Retina (tissue), 1 donor: ENCODE results near the gene ACD.

ENCODE experiments used
- DNase-seq: peaks from one replicate; pipeline ENCODE4 v3.0.0-alpha.2; 2016

The ACD gene

GRCh38 chr16:67645397-67646121 is 14.5 kb downstream of the ACD start:
- no peak for DNase-seq

- DNase-seq: no peak
Observed at GRCh38 chr16:67644038-67644437, 16.0 kb downstream of the ACD start.

- DNase-seq: no peak
Observed at GRCh38 chr16:67641779-67642708, 18.0 kb downstream of the ACD start.

DNA sequence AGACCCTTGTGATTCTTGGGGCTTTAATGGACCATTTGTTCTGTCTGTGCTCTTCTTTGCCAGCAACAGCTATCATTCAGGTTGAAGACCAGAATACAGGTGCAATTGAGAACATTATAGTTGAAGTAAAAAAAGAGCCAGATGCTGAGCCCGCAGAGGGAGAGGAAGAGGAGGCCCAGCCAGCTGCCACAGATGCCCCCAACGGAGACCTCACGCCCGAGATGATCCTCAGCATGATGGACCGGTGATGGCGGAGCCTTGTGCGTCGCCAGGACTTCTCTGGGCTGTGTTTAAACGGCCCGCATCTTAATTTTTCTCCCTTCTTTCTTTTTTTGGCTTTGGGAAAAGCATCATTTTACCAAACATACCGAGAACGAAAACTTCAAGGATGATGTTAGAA is 22.4 kb downstream of the ACD start:
- no peak for DNase-seq

DNA sequence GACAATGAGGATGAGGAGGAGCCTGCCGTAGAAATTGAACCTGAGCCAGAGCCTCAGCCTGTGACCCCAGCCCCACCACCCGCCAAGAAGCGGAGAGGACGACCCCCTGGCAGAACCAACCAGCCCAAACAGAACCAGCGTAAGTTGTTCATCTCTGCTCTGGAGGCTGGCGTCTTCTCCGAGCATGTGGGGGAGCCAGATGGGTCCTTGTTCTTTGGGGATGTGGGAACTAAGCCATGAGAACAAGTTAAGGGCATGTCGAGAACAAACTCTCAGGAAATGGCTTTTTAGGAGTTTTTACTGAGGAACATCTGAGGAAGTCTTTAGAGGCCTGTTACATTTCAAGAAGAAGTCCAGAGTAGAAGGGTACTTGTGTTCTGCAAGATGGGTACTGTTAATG is 23.3 kb downstream of the ACD start:
- no peak for DNase-seq

DNA sequence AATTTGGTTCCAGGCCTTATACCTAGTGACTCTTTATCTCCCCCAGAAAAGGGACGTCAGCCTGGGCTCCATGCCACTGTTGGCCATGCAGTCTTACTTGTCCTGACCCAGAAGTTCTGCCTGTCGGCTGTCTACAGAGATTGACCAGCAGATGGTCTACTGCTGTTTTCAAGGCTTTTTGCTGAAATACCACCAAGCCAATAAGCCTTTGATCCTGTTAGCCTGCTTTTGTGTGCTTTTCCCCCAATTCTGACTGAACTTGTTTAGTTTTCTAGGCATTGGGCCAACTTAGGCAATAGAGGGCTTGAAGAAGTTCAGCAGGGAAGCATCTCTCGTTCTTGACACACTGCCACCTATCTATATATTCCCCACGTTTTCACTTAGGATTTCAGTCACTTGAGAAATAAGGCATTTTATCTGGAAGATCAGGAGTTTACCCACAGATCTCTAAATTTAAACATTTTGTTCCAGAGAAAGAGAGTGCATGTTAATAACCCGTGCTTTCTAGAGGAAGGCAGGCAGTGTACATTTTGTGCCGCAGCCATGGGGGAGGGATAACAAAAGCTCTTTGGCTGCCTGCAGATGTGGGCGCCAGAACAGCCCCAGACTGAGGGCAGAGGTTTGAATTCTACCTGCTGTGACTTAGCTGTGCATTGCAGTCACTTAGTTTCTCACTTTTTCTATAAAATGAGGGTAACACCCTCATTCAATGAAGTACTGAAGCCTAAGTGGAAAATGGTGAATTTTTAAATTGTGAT is 27.5 kb downstream of the ACD start:
- DNase-seq: no peak

DNA sequence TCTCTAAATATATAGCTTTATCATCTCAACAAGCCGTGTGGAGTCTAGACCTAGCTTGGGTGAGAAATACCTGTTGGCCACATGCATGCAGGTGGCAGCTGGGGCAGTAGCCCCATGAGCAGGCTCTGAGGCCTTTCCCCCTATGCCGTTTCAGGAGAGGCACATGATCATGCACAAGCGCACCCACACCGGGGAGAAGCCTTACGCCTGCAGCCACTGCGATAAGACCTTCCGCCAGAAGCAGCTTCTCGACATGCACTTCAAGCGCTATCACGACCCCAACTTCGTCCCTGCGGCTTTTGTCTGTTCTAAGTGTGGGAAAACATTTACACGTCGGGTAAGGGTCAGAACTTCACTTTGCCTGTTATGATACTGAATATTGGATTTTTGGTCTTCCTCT is 31.8 kb downstream of the ACD start:
- DNase-seq: no peak

GRCh38 chr16:67613808-67614207 is 46.3 kb downstream of the ACD start:
- DNase-seq: no peak

GRCh38 chr16:67608364-67608763 is 51.7 kb downstream of the ACD start:
- no peak for DNase-seq
